Measurements from ENCODE around the gene PPP1R3A. TPM values are rescaled to one million over a fixed set of nuclear protein-coding genes. Genes with fewer than 3 reads are reported as not detected.

Gene PPP1R3A
- total RNA-seq, 1 experiment from 2014 or later = not detected

GRCh38 chr7:113835367-113835766 is 83.4 kb downstream of the PPP1R3A start:
- Histone ChIP-seq H3K4me3 (ENCODE audit: low read length) (no peak overlapping the region), H3K79me2 (ENCODE audit: low read length) (no peaks in the 10 kb centered on the region), H4K20me1 (ENCODE audit: low read length) (no peaks in the 10 kb centered on the region), H3K4me1 (ENCODE audit: insufficient read depth, low read length) (no peaks in the 10 kb centered on the region), H3K27ac (ENCODE audit: low read length) (no peak overlapping the region), H3K4me2 (ENCODE audit: low read length) (no peak overlapping the region), H3K9me3 (ENCODE audit: low read length) (no peaks in the 10 kb centered on the region), H2AFZ (ENCODE audit: low read length) (no peak overlapping the region), H3K36me3 (ENCODE audit: low read depth, low read length) (no peaks in the 10 kb centered on the region), H3F3A (ENCODE audit: low read length, unreplicated experiment) (no peaks in the 10 kb centered on the region), H3K9me2 (replicated peaks; ENCODE audit: low read length) (no peaks in the 10 kb centered on the region), H3K27me3 (ENCODE audit: low read length) (no peaks in the 10 kb centered on the region), H3K9ac (ENCODE audit: low read length) (no peak overlapping the region)
- ChIA-PET CTCF (no interaction called here), POLR2A (ENCODE audit: unreplicated experiment) (no interaction called here)
- BruUV-seq (replicated peaks) = no TSS peak
- no peak for ATAC-seq
- no peak for DNase-seq
- TF ChIP-seq CTCF (conservative IDR thresholded peaks at IDR 0.05; ENCODE audit: low read depth, low read length) (no peak), EZH2phosphoT487 (IDR thresholded peaks at IDR 0.05; ENCODE audit: borderline replicate concordance, low read length) (no peak), EZH2 (IDR thresholded peaks at IDR 0.05; ENCODE audit: low read length, unreplicated experiment) (no peak)
- intact Hi-C loops (cut with micrococcal nuclease) = no loop called here

- no peaks in the 10 kb centered on the region for H4K20me1 ChIP-seq (ENCODE audit: low read length)
- no peaks in the 10 kb centered on the region for H3K79me2 ChIP-seq (ENCODE audit: low read length)
- H3K9ac ChIP-seq (ENCODE audit: low read length) = no peak overlapping the region
- no peaks in the 10 kb centered on the region for H3K9me3 ChIP-seq (ENCODE audit: low read length)
- BruUV-seq (replicated peaks) = no TSS peak
- H3K27ac ChIP-seq (ENCODE audit: low read length) = no peak overlapping the region
- CTCF ChIA-PET = no interaction called here
- H3K4me3 ChIP-seq (ENCODE audit: low read length) = no peak overlapping the region
- no peaks in the 10 kb centered on the region for H3K27me3 ChIP-seq (ENCODE audit: low read length)
- H3K36me3 ChIP-seq (ENCODE audit: low read depth, low read length) = no peaks in the 10 kb centered on the region
- no peak overlapping the region for H2AFZ ChIP-seq (ENCODE audit: low read length)
- intact Hi-C loops (cut with micrococcal nuclease) = no loop called here
- no peak overlapping the region for H3K4me2 ChIP-seq (ENCODE audit: low read length)
- no peaks in the 10 kb centered on the region for H3K9me2 ChIP-seq (replicated peaks; ENCODE audit: low read length)
- DNase-seq = no peak
- H3F3A ChIP-seq (ENCODE audit: low read length, unreplicated experiment) = no peaks in the 10 kb centered on the region
- H3K4me1 ChIP-seq (ENCODE audit: insufficient read depth, low read length) = no peaks in the 10 kb centered on the region
- no peak for ATAC-seq
- POLR2A ChIA-PET (ENCODE audit: unreplicated experiment) = no interaction called here
- TF ChIP-seq EZH2 (IDR thresholded peaks at IDR 0.05; ENCODE audit: low read length, unreplicated experiment) (no peak), CTCF (conservative IDR thresholded peaks at IDR 0.05; ENCODE audit: low read depth, low read length) (no peak), EZH2phosphoT487 (IDR thresholded peaks at IDR 0.05; ENCODE audit: borderline replicate concordance, low read length) (no peak)
Measured at GRCh38 chr7:113832196-113832745, 86.5 kb downstream of the PPP1R3A start.

GRCh38 chr7:113831556-113831955 is 87.3 kb downstream of the PPP1R3A start:
- Histone ChIP-seq H3K9me3 (ENCODE audit: low read length) (no peaks in the 10 kb centered on the region), H3K9me2 (replicated peaks; ENCODE audit: low read length) (no peaks in the 10 kb centered on the region), H4K20me1 (ENCODE audit: low read length) (no peaks in the 10 kb centered on the region), H2AFZ (ENCODE audit: low read length) (no peak overlapping the region), H3K36me3 (ENCODE audit: low read depth, low read length) (no peaks in the 10 kb centered on the region), H3K27me3 (ENCODE audit: low read length) (no peaks in the 10 kb centered on the region), H3K9ac (ENCODE audit: low read length) (no peak overlapping the region), H3K79me2 (ENCODE audit: low read length) (no peaks in the 10 kb centered on the region), H3K27ac (ENCODE audit: low read length) (no peak overlapping the region), H3F3A (ENCODE audit: low read length, unreplicated experiment) (no peaks in the 10 kb centered on the region), H3K4me1 (ENCODE audit: insufficient read depth, low read length) (no peaks in the 10 kb centered on the region), H3K4me3 (ENCODE audit: low read length) (no peak overlapping the region), H3K4me2 (ENCODE audit: low read length) (no peak overlapping the region)
- no peak for TF ChIP-seq CTCF (conservative IDR thresholded peaks at IDR 0.05; ENCODE audit: low read depth, low read length)
- no peak for TF ChIP-seq EZH2phosphoT487 (IDR thresholded peaks at IDR 0.05; ENCODE audit: borderline replicate concordance, low read length)
- no peak for TF ChIP-seq EZH2 (IDR thresholded peaks at IDR 0.05; ENCODE audit: low read length, unreplicated experiment)
- DNase-seq = peak; percentile 10
- ATAC-seq = no peak
- CTCF ChIA-PET = no interaction called here
- POLR2A ChIA-PET (ENCODE audit: unreplicated experiment) = no interaction called here
- no TSS peak for BruUV-seq (replicated peaks)
- intact Hi-C loops (cut with micrococcal nuclease) = no loop called here
